ENCODE measurements around the gene KDM4B. TPM values are rescaled to one million over a fixed set of nuclear protein-coding genes. Genes with fewer than 3 reads are reported as not detected.

KDM4B gene
- total and polyA plus RNA-seq, 7 donors: 9.3 to 45.9 (median 29.5) TPM

- intact Hi-C loops (cut with DNase I): no loop called here
- Histone ChIP-seq H3K27ac (no peak overlapping the region), H3K4me3 (no peak overlapping the region), H3K27me3 (ENCODE audit: insufficient read depth in 3 of 3, low read length in 2 of 3) (no peaks in the 10 kb centered on the region), H3K9me3 (no peaks in the 10 kb centered on the region), H3K36me3 (ENCODE audit: insufficient read depth in 1 of 2, low read depth in 1 of 2) (peaks cover 0 to 43% of the 10 kb centered on the region in 2 donors), H3K4me1 (peaks cover 15% of the 10 kb centered on the region)
- TF ChIP-seq, protein P1, sequence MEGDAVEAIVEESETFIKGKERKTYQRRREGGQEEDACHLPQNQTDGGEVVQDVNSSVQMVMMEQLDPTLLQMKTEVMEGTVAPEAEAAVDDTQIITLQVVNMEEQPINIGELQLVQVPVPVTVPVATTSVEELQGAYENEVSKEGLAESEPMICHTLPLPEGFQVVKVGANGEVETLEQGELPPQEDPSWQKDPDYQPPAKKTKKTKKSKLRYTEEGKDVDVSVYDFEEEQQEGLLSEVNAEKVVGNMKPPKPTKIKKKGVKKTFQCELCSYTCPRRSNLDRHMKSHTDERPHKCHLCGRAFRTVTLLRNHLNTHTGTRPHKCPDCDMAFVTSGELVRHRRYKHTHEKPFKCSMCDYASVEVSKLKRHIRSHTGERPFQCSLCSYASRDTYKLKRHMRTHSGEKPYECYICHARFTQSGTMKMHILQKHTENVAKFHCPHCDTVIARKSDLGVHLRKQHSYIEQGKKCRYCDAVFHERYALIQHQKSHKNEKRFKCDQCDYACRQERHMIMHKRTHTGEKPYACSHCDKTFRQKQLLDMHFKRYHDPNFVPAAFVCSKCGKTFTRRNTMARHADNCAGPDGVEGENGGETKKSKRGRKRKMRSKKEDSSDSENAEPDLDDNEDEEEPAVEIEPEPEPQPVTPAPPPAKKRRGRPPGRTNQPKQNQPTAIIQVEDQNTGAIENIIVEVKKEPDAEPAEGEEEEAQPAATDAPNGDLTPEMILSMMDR (IDR thresholded peaks at IDR 0.05): no peak
- DNase-seq (no peak), ATAC-seq (no peak)
- 91 to 93% (median 92%) methylated on average over 25 to 27 of the region's 27 CpGs for WGBS, 3 donors
Observed at GRCh38 chr19:5130371-5131030, 161.6 kb downstream of the KDM4B start.

DNA sequence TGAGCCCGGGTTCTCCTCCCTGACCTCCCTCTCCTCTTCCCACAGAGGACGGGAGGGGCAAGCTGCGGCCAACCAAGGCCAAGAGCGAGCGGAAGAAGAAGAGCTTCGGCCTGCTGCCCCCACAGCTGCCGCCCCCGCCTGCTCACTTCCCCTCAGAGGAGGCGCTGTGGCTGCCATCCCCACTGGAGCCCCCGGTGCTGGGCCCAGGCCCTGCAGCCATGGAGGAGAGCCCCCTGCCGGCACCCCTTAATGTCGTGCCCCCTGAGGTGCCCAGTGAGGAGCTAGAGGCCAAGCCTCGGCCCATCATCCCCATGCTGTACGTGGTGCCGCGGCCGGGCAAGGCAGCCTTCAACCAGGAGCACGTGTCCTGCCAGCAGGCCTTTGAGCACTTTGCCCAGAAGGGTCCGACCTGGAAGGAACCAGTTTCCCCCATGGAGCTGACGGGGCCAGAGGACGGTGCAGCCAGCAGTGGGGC lies 162.2 kb downstream of the KDM4B start:
- TF ChIP-seq, protein P1 (IDR thresholded peaks at IDR 0.05): no peak
- WGBS, 3 donors: 88 to 91% (median 90%) methylated on average over 20 to 21 of the region's 21 CpGs
- Histone ChIP-seq H3K27ac (no peak overlapping the region), H3K27me3 (ENCODE audit: insufficient read depth in 3 of 3, low read length in 2 of 3) (no peaks in the 10 kb centered on the region), H3K9me3 (no peaks in the 10 kb centered on the region), H3K36me3 (ENCODE audit: insufficient read depth in 1 of 2, low read depth in 1 of 2) (peaks cover 0 to 49% of the 10 kb centered on the region in 2 donors), H3K4me1 (peaks cover 15% of the 10 kb centered on the region), H3K4me3 (no peak overlapping the region)
- intact Hi-C loops (cut with DNase I): no loop called here
- ATAC-seq (no peak), DNase-seq (no peak)

- H3K4me1 ChIP-seq: peaks cover 15% of the 10 kb centered on the region
- TF ChIP-seq, protein P1 (IDR thresholded peaks at IDR 0.05): no peak
- H3K36me3 ChIP-seq (ENCODE audit: insufficient read depth in 1 of 2, low read depth in 1 of 2): peaks cover 0 to 54% of the 10 kb centered on the region in 2 donors
- no peaks in the 10 kb centered on the region for H3K27me3 ChIP-seq (ENCODE audit: insufficient read depth in 3 of 3, low read length in 2 of 3)
- intact Hi-C loops (cut with DNase I): no loop called here
- WGBS, 3 donors: 85 to 89% (median 87%) methylated on average over 23 to 25 of the region's 25 CpGs
- no peaks in the 10 kb centered on the region for H3K9me3 ChIP-seq
- H3K27ac ChIP-seq: no peak overlapping the region
- no peak for ATAC-seq
- DNase-seq: no peak
- H3K4me3 ChIP-seq: no peak overlapping the region
Observed at GRCh38 chr19:5131506-5132205, 162.7 kb downstream of the KDM4B start.

GRCh38 chr19:5132206-5132560 lies 163.3 kb downstream of the KDM4B start:
- intact Hi-C loops (cut with DNase I): no loop called here
- 83 to 89% (median 83%) methylated on average over 8 of the region's 8 CpGs for WGBS, 3 donors
- H3K4me3 ChIP-seq: no peak overlapping the region
- no peaks in the 10 kb centered on the region for H3K9me3 ChIP-seq
- no peaks in the 10 kb centered on the region for H3K27me3 ChIP-seq (ENCODE audit: insufficient read depth in 3 of 3, low read length in 2 of 3)
- DNase-seq (no peak), ATAC-seq (no peak)
- H3K36me3 ChIP-seq (ENCODE audit: insufficient read depth in 1 of 2, low read depth in 1 of 2): peaks cover 0 to 58% of the 10 kb centered on the region in 2 donors
- peaks cover 12% of the 10 kb centered on the region for H3K4me1 ChIP-seq
- TF ChIP-seq, protein P1 (IDR thresholded peaks at IDR 0.05): no peak
- H3K27ac ChIP-seq: no peak overlapping the region

Data from psoas muscle (tissue), 8 donors.